Measurements from ENCODE around the gene SYT1.

Gene SYT1

DNA sequence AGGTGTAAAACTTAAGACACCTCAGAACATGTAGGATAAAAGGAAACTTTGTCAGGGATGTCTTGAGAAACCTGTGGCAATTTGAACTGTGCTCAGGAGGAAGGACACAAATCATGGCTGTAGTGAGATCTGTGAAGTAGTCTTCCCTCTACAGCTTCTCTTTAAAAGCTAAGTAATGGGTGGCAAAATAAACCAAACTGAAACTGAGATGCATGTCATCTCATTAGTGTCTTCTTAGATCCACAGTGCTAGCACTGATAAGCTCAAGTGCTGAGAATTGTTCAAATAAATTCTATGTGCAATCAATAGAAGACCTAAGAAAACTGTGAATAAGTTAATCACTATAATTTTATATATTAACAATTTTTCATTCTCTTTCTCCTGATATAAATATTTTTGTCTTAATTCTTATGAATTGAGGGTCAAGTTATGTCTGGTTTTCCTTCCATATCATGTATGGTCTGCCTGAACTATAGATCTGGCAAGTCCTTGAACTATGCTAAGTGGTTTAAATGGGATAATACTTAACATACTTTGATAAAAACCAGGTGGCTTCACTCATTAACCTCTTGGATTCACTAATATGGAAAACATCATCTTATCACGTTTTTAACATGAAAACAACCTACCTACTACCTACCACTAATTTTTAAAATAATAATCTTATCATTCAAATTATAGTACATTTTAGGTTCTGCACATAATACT lies 27.2 kb downstream of the SYT1 start:
- DNase-seq (ENCODE audit: low spot score): no peak

DNA sequence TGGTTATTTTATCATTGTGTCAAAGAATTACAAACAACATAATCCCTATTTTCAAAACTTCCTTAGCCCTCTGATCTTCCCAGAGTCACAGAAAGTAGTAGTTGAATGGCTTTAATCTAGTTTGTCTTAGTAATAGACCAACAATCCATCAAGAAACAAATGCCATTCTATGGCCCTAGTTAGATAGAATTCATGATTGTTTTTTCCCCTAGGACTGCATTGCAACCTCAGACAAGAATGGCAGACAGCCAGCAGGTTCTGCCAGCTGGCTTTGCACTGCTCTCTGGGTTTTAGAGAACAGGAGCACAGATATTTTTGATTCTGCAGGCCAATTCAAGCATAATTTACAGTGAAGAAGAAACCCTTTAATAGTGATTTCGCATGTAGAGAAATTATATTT lies 33.8 kb downstream of the SYT1 start:
- DNase-seq (ENCODE audit: low spot score): no peak

DNA sequence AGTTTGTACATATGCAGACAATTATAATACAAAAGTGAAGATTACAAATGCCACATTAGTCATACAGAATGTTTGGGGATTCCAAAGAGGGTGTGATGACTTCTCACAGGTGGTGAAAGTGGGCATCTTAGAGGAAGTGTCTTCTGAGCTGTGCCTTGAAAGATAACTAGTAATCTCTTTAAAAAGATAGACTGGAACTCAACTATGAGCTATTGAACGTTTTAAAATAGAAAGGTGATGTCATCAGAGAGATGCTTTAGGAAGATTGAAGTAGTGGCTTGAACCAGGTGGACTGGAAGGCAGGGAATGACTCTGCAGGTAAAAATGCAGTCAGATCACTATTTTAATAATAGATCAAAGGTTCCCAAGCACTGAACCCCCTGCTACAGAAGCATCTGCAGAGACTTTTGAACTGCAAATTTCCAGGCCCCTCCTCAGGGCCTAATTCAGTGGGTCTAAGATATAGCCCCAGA lies 50.3 kb downstream of the SYT1 start:
- DNase-seq (ENCODE audit: low spot score): no peak

GRCh38 chr12:78916845-78917480 lies 52.4 kb downstream of the SYT1 start:
- DNase-seq (ENCODE audit: low spot score): no peak

- DNase-seq (ENCODE audit: low spot score): no peak
Measured at GRCh38 chr12:78917513-78917912, 52.9 kb downstream of the SYT1 start.

- no peak for DNase-seq (ENCODE audit: low spot score)
Measured at GRCh38 chr12:78918268-78918667, 53.7 kb downstream of the SYT1 start.

DNA sequence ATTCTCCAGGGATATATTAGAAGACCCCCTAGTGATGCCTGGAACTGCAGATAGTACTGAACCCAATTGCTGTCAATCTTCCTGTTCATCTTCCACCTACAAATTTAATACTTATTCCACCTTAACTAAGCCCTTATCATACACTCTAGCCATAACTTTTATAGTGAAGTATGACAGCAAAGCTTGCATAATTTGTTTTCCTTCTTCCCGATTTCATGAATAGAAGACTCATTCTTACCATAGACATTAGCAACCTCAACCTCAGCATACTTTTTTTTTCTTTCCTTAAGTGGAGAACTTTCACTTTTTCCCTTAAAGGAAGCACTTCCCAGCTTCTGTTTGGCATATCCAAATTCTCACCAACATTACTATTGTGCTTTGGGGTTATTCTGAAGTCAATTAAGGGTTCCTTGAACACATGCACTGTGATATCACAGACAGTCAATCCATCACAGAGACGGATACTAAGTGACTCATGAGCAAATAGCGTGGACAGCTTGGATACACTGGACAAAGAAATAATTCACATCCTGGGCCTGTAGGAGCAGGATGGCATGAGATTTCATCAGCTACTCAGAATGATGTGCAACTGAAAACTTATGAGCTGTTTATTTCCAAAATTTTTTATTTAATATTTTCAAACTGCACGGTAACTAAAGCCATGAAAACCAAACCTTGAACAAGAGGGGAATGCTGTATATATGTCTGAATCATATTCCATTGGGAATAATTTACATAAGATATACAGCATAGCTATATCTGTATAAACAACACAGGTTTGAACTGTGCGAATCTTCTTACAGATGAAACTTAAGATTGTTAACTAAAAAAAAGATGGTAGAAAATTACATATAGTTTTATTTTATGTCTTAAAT lies 63.9 kb downstream of the SYT1 start:
- no peak for DNase-seq (ENCODE audit: low spot score)

- no peak for DNase-seq (ENCODE audit: low spot score)
Measured at GRCh38 chr12:78929075-78929418, 64.5 kb downstream of the SYT1 start.

DNA sequence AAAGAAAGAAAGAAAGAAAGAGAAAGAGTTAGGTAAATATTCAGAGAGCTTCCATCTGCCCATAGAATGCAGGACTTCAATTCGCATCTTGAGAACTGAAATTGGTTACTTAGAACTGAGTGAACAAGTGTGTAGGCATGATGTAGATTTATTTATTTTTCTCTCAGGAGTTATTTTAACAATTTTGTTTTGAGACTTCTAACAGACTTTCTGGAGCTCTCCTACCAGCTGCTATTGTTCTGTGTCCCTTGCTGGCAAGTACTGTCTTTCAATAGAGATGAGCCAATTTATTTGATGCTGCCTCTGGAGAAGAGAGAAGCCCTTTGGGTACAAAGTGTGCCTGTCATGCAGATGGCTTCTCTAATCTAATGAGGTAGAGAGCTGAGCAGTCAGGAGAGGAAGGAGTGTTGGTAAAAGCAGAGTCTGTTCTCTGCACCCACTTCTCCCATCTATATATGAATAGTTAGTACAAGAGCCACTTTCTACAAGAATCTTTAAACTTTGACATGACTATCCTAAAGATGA lies 67.0 kb downstream of the SYT1 start:
- no peak for DNase-seq (ENCODE audit: low spot score)

DNA sequence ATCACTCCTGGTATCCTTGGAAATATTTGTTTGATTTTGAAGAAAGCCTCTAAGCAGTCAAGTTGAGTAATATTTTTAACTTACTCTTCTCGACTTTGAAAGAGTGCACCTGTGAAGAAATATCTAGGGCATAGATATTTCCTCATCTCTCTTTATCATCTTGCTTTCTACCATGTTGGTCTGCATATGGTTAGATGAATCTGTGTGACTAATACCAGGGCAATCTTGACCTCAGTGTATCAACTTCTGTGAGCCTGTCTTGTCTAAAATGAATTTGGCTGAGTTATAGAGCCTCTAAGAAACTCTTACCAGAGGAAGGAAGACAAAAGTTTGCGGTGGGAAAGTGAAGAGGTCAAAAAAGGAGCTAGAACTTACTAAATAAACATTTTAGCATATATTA lies 68.4 kb downstream of the SYT1 start:
- no peak for DNase-seq (ENCODE audit: low spot score)

DNA sequence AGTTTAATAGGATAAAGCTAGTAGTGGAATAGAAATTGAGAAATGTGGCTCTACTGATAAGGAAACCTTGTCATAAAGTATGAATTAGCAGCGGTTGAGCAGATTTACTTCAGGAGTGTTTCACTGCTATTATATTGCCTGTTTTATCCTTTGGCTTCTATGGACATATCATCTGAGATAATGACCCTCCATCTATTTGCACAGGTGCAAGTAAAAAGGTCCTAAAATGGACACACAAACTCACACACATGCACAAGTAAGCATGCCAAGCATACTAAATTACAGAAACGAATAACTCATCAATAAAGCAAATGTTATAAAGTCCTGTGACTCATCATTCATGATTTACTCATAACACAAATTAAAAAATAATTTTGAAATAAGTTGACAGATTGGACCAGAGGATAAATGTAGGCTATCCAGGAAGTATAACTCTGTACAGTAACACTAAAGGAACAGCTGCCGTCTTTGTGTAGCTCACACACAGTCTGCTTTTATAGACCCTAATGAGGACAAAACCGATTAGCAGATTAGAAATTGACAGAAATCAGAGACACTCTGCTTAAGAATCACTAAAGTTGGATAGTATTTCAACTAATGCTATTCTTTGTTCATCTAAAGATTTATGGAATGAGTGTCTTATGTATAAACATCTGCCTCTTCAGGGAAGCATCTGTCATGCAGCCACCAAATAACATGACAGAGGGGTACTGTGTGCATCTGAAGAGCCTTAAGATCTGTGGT lies 73.9 kb downstream of the SYT1 start:
- DNase-seq (ENCODE audit: low spot score): no peak

DNA sequence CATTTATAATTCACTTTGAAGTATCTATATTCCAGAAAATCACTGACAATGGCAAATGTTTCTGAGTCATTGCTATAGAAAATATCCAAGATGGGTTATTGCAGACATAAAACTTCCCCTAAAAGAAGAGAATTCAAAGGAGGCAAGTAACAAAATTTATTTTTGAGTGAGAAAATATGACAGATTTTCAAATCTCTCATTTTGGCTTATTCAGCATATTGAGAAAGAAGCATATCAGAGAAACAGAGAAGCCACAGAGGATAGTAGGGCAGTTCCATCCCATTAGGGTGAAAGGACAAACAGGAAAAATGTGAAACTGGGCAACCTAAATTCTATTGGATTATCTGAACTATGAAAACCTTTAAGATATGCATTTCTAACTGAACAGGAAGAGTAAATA lies 85.0 kb downstream of the SYT1 start:
- no peak for DNase-seq (ENCODE audit: low spot score)

- no peak for DNase-seq (ENCODE audit: low spot score)
Measured at GRCh38 chr12:78951803-78952551, 87.4 kb downstream of the SYT1 start.

DNA sequence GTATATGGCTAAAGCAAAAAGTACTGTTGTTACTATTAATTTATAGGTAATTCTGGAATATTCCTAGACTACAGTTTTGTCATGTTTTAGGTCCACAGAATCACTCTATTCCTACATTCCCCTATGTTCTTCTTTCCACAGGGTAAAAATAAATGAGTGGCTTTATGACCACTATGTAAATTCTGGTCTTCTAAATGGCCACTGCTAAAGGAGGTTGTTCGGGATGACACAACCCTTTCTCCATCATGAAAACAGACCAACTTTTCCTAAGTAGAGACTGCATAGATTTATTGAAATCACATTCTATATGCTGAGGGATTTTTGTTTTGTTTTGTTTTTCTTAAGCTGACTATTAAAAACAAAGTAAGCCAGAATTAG lies 88.0 kb downstream of the SYT1 start:
- no peak for DNase-seq (ENCODE audit: low spot score)

- no peak for DNase-seq (ENCODE audit: low spot score)
Measured at GRCh38 chr12:78958941-78959340, 94.4 kb downstream of the SYT1 start.

- DNase-seq (ENCODE audit: low spot score): peak; percentile 1
Measured at GRCh38 chr12:78959556-78959955, 95.0 kb downstream of the SYT1 start.

GRCh38 chr12:78961171-78961570 lies 96.6 kb downstream of the SYT1 start:
- no peak for DNase-seq (ENCODE audit: low spot score)

- no peak for DNase-seq (ENCODE audit: low spot score)
Measured at GRCh38 chr12:78963439-78964227, 99.1 kb downstream of the SYT1 start.

GRCh38 chr12:78964521-78964920 lies 99.9 kb downstream of the SYT1 start:
- no peak for DNase-seq (ENCODE audit: low spot score)

- no peak for DNase-seq (ENCODE audit: low spot score)
Measured at GRCh38 chr12:78966062-78966461, 101.5 kb downstream of the SYT1 start.

DNA sequence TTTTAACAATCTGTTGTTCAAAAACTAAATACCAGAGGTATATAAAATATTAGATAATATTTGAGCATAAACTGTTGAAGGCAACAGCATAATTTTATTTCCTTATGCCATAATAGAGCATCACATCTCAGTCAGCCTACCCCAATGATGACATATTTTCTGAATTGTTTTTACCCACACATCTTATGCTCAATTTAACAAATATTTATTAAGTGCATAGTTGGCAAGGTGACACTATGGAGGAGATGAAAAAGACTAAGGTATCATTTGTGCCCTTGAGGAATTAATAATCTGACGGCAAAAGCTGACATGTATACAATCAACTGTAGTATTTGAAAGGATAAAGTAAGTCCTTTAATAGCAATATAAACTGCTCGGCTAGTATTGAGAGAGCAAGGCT lies 102.4 kb downstream of the SYT1 start:
- no peak for DNase-seq (ENCODE audit: low spot score)
